Keratinocyte (primary cell): ENCODE data around the gene LDLR.
"Not testable (repeated sequence)": the region's sequence is repeated elsewhere in the genome, so short reads cannot be mapped to it uniquely, and the experiment has no call there.

Experiments used
- EZH2 ChIP-seq: IDR thresholded peaks from one replicate; pipeline ENCODE4 v1.6.1; 2012; ENCODE audit warnings: inconsistent platforms, mild to moderate bottlenecking, low read length, moderate library complexity
- TF ChIP-seq, protein P1 (sequence below), 3 experiments: IDR thresholded peaks in 1 of 3; conservative IDR thresholded peaks in 1 of 3; optimal IDR thresholded peaks in 1 of 3; 2 replicates in 2 of 3; 3 replicates in 1 of 3; pipeline versions ENCODE3 to v1.5.1; 2011; ENCODE audit warnings: low read length in 3 of 3, mild to moderate bottlenecking in 3 of 3, moderate library complexity in 2 of 3, control low read depth in 1 of 3, inconsistent platforms in 1 of 3; ENCODE audit not compliant: insufficient read depth in 2 of 3; ENCODE audit errors: extremely low read depth in 1 of 3

DNA sequence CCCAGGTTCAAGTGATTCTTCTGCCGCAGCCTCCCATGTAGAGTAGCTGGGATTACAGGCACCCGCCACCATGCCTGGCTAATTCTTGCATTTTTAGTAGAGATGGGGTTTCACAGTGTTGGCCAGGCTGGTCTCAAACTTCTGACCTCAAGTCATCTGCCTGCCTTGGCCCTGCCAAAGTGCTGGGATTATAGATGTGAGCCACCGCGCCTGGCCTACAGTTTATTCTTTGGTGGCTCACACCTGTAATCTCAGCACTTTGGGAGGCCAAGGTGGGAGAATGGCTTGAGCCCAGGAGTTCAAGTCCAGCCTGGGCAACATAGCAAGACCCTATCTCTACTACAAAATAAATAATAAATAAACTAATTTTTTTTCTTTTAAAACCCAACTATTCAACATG lies 34.9 kb downstream of the LDLR start:
- TF ChIP-seq, protein P1, sequence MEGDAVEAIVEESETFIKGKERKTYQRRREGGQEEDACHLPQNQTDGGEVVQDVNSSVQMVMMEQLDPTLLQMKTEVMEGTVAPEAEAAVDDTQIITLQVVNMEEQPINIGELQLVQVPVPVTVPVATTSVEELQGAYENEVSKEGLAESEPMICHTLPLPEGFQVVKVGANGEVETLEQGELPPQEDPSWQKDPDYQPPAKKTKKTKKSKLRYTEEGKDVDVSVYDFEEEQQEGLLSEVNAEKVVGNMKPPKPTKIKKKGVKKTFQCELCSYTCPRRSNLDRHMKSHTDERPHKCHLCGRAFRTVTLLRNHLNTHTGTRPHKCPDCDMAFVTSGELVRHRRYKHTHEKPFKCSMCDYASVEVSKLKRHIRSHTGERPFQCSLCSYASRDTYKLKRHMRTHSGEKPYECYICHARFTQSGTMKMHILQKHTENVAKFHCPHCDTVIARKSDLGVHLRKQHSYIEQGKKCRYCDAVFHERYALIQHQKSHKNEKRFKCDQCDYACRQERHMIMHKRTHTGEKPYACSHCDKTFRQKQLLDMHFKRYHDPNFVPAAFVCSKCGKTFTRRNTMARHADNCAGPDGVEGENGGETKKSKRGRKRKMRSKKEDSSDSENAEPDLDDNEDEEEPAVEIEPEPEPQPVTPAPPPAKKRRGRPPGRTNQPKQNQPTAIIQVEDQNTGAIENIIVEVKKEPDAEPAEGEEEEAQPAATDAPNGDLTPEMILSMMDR (optimal IDR thresholded peaks at IDR 0.05 in 1 of 3, IDR thresholded peaks at IDR 0.05 in 1 of 3, conservative IDR thresholded peaks at IDR 0.05 in 1 of 3; ENCODE audit: extremely low read depth in 1 of 3, insufficient read depth in 2 of 3, low read length in 3 of 3): not testable (repeated sequence)
- not testable (repeated sequence) for TF ChIP-seq EZH2
